ENCODE data around the gene ABCC8.

DNA sequence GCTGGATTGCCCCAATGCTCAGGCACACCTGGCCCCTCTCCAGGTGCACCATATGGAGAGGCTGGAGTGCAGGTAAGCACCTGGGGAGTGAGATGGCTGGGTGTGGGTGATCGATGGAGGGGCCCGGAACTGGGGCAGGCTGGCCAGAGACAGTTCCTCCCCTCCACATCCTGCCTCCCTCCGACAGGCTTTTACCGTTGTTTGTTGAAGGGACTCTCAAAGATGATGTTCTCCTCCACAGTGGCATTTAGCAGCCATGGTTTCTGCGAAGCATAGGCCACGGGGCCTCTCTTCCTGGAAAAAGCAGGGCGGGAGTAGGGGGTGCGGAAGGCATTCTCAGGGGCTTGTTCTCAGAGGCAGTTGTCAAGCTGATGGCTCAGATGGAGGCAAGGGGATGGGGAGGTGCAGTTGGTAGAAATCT, 62.3 kb downstream of the ABCC8 start:
- TF ChIP-seq PATZ1 (tag by site-specific recombination; IDR thresholded peaks at IDR 0.05), result no peak
- TF ChIP-seq, protein P1, sequence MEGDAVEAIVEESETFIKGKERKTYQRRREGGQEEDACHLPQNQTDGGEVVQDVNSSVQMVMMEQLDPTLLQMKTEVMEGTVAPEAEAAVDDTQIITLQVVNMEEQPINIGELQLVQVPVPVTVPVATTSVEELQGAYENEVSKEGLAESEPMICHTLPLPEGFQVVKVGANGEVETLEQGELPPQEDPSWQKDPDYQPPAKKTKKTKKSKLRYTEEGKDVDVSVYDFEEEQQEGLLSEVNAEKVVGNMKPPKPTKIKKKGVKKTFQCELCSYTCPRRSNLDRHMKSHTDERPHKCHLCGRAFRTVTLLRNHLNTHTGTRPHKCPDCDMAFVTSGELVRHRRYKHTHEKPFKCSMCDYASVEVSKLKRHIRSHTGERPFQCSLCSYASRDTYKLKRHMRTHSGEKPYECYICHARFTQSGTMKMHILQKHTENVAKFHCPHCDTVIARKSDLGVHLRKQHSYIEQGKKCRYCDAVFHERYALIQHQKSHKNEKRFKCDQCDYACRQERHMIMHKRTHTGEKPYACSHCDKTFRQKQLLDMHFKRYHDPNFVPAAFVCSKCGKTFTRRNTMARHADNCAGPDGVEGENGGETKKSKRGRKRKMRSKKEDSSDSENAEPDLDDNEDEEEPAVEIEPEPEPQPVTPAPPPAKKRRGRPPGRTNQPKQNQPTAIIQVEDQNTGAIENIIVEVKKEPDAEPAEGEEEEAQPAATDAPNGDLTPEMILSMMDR (tag by site-specific recombination; IDR thresholded peaks at IDR 0.05), result no peak
- TF ChIP-seq ZFHX2 (tag by site-specific recombination; conservative IDR thresholded peaks at IDR 0.05), result no peak
- no peak for TF ChIP-seq ZNF26 (tag by site-specific recombination; IDR thresholded peaks at IDR 0.05)
